Measurements from ENCODE around the gene PTPN12.

Gene PTPN12

GRCh38 chr7:77665161-77665560, 128.1 kb downstream of the PTPN12 start:
- DNase-seq = no peak

- DNase-seq = no peak
Measured at GRCh38 chr7:77667459-77668086, 130.5 kb downstream of the PTPN12 start.

- DNase-seq = no peak
Measured at GRCh38 chr7:77674878-77675277, 137.8 kb downstream of the PTPN12 start.

GRCh38 chr7:77679608-77680007, 142.5 kb downstream of the PTPN12 start:
- no peak for DNase-seq

GRCh38 chr7:77680266-77680665, 143.2 kb downstream of the PTPN12 start:
- no peak for DNase-seq

GRCh38 chr7:77684030-77684429, 146.9 kb downstream of the PTPN12 start:
- no peak for DNase-seq

- DNase-seq = no peak
Measured at GRCh38 chr7:77685233-77685632, 148.1 kb downstream of the PTPN12 start.

GRCh38 chr7:77687100-77687746, 150.1 kb downstream of the PTPN12 start:
- no peak for DNase-seq

GRCh38 chr7:77687747-77688144, 150.7 kb downstream of the PTPN12 start:
- no peak for DNase-seq
